ENCODE data around the gene TNIK.
"Not testable (repeated sequence)": the region's sequence is repeated elsewhere in the genome, so short reads cannot be mapped to it uniquely, and the experiment has no call there.

DNA sequence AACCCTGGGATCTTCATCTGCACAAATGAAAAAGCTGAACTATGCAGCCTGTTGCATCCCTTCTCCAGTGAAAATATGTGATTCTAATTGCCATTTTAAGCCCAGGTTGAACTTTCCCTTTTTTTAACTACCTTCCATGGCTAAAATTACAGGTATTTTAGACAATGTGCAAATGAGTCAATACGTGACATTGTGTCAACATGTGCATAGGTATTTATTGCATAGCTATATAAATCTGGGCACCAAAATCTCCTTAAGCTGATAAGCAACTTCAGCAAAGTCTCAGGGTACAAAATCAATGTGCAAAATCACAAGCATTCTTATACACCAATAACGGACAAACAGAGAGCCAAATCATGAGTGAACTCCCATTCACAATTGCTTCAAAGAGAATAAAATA, 37.4 kb downstream of the TNIK start:
- not testable (repeated sequence) for TF ChIP-seq POLR2AphosphoS5, CTCF (IDR thresholded peaks at IDR 0.05)

Data from prostate gland (tissue), 2 donors.